CD14-positive monocyte (primary cell): Measurements from ENCODE around the gene TMSB15A. TPM values are rescaled to one million over a fixed set of nuclear protein-coding genes. Genes with fewer than 3 reads are reported as not detected.
"Not testable (repeated sequence)": the region's sequence is repeated elsewhere in the genome, so short reads cannot be mapped to it uniquely, and the experiment has no call there.

Source experiments
- DNase-seq, 3 donors: peaks; one replicate each; pipeline ENCODE4 v3.0.0-alpha.2; 2011 to 2022
- H2AFZ ChIP-seq: 2 replicates; pipeline ENCODE4 v1.6.0; 2012; ENCODE audit warnings: mild to moderate bottlenecking, low read depth, low read length, inconsistent platforms; ENCODE audit not compliant: insufficient read depth, poor library complexity, severe bottlenecking
- H3K27ac ChIP-seq, 2 donors: 1 replicate in 1 of 2; 2 replicates in 1 of 2; pipeline ENCODE4 v1.5.1; 2012 to 2013; ENCODE audit warnings: low read length in 2 of 2, control low read depth in 1 of 2, inconsistent platforms in 1 of 2, low read depth in 1 of 2, mild to moderate bottlenecking in 1 of 2
- H3K27me3 ChIP-seq, 2 donors: one replicate each; pipeline versions ENCODE4 v1.6.0 to v1.6.1; 2011 to 2013; ENCODE audit warnings: low read length in 2 of 2; ENCODE audit not compliant: control insufficient read depth in 2 of 2, insufficient read depth in 2 of 2
- H3K36me3 ChIP-seq, 2 donors: replicated peaks in 1 of 2; 1 replicate in 1 of 2; 2 replicates in 1 of 2; pipeline versions ENCODE4 v1.5.1 to v1.6.1; 2012 to 2013; ENCODE audit warnings: low read length in 2 of 2, control low read depth in 1 of 2, inconsistent platforms in 1 of 2, mild to moderate bottlenecking in 1 of 2; ENCODE audit not compliant: insufficient read depth in 2 of 2, control insufficient read depth in 1 of 2
- H3K4me1 ChIP-seq, 2 donors: 1 replicate in 1 of 2; 2 replicates in 1 of 2; pipeline versions ENCODE4 v1.5.1 to v1.6.1; 2012 to 2013; ENCODE audit warnings: low read length in 2 of 2, control low read depth in 1 of 2, inconsistent platforms in 1 of 2, mild to moderate bottlenecking in 1 of 2, moderate library complexity in 1 of 2; ENCODE audit not compliant: insufficient read depth in 2 of 2, control insufficient read depth in 1 of 2
- H3K4me2 ChIP-seq: replicated peaks from 2 replicates; pipeline ENCODE3; 2012; ENCODE audit warnings: low read length, moderate library complexity, mild to moderate bottlenecking; ENCODE audit not compliant: poor library complexity, severe bottlenecking; ENCODE audit errors: extremely low read depth
- H3K4me3 ChIP-seq, 3 experiments: fragments of 200-600 bp in 1 of 3; sonication (generic) in 1 of 3; replicated peaks in 1 of 3; 1 replicate in 2 of 3; 2 replicates in 1 of 3; pipeline ENCODE4 v1.5.1; 2011 to 2013; ENCODE audit warnings: low read length in 3 of 3, mild to moderate bottlenecking in 3 of 3, control low read depth in 2 of 3, low read depth in 2 of 3, inconsistent platforms in 1 of 3, moderate library complexity in 1 of 3
- H3K79me2 ChIP-seq: 2 replicates; pipeline ENCODE4 v1.6.0; 2012; ENCODE audit warnings: mild to moderate bottlenecking, control low read depth, inconsistent platforms, low read length, moderate library complexity; ENCODE audit not compliant: insufficient read depth
- H3K9ac ChIP-seq: 2 replicates; pipeline ENCODE4 v1.6.0; 2017; ENCODE audit warnings: low read length, mild to moderate bottlenecking; ENCODE audit not compliant: insufficient read depth, poor library complexity, severe bottlenecking
- H3K9me3 ChIP-seq, 2 donors: replicated peaks in 1 of 2; 1 replicate in 1 of 2; 2 replicates in 1 of 2; pipeline versions ENCODE4 v1.5.1 to v1.6.1; 2012 to 2013; ENCODE audit warnings: low read length in 2 of 2, control low read depth in 1 of 2; ENCODE audit not compliant: control insufficient read depth in 1 of 2, insufficient read depth in 1 of 2
- H4K20me1 ChIP-seq: 2 replicates; pipeline ENCODE4 v1.6.0; 2012; ENCODE audit warnings: mild to moderate bottlenecking, low read length, control low read depth, moderate library complexity; ENCODE audit not compliant: insufficient read depth
- H3K27ac Mint-ChIP-seq, 7 donors: one replicate each; pipeline ENCODE4 v1.8.0; 2020; ENCODE audit warnings: mild to moderate bottlenecking in 7 of 7, mixed read lengths in 7 of 7, moderate library complexity in 6 of 7, inconsistent platforms in 2 of 7
- H3K27me3 Mint-ChIP-seq, 3 donors: one replicate each; pipeline ENCODE4 v1.8.0; 2021 to 2022; ENCODE audit warnings: low read depth in 3 of 3, mild to moderate bottlenecking in 3 of 3, mixed read lengths in 3 of 3, moderate library complexity in 3 of 3, inconsistent platforms in 1 of 3
- H3K36me3 Mint-ChIP-seq, 2 donors: one replicate each; pipeline ENCODE4 v1.8.0; 2020; ENCODE audit warnings: mixed read lengths in 2 of 2, inconsistent platforms in 1 of 2, mild to moderate bottlenecking in 1 of 2
- H3K4me1 Mint-ChIP-seq: one replicate; pipeline ENCODE4 v1.8.0; 2020; ENCODE audit warnings: mild to moderate bottlenecking, mixed read lengths
- H3K4me3 Mint-ChIP-seq, 2 donors: one replicate each; pipeline ENCODE4 v1.8.0; 2020; ENCODE audit warnings: mild to moderate bottlenecking in 2 of 2, mixed read lengths in 2 of 2, moderate library complexity in 1 of 2
- H3K9me3 Mint-ChIP-seq, 7 donors: one replicate each; pipeline ENCODE4 v1.8.0; 2020 to 2022; ENCODE audit warnings: mixed read lengths in 7 of 7, mild to moderate bottlenecking in 6 of 7, moderate library complexity in 6 of 7, inconsistent platforms in 2 of 7
- CTCF ChIP-seq: fragments of 200-600 bp; IDR thresholded peaks from one replicate; pipeline ENCODE4 v1.8.0; 2022; ENCODE audit warnings: antibody characterized with exemption, mild to moderate bottlenecking
- WGBS: methylation state at CpG from one replicate; pipeline ENCODE4 v1.1.5; 2013; ENCODE audit warnings: missing lambda C conversion rate; ENCODE audit not compliant: insufficient coverage; 5-methylcytosine and 5-hydroxymethylcytosine counted together
- intact Hi-C, 2 donors: fragments of 100-400 bp; cut with micrococcal nuclease; formaldehyde crosslinking; loops; one replicate each; pipeline versions ENCODE4 v1.15.0 to v1.15.1; 2023
- polyA plus RNA-seq, 3 donors: library from polyadenylated mRNA; depleted of rRNA in 1 of 3; unstranded in 2 of 3; stranded (reverse) in 1 of 3; fragments of 300-500 nt in 2 of 3; fragments of >200 nt in 1 of 3; fragmentation: Illumina TruSeq in 2 of 3; gene quantifications; 1 replicate in 2 of 3; 2 replicates in 1 of 3; pipeline ENCODE4 v1.2.3, GENCODE V29; 2012 to 2021

The TMSB15A gene
- polyA plus RNA-seq, 3 donors, result not detected

GRCh38 chrX:102491766-102492165 lies 24.8 kb downstream of the TMSB15A start:
- no peak overlapping the region for H3K27ac Mint-ChIP-seq
- H3K79me2 ChIP-seq, result no peaks in the 10 kb centered on the region
- no peak overlapping the region for H3K4me3 Mint-ChIP-seq
- no peak for TF ChIP-seq CTCF
- no peak overlapping the region for H3K9ac ChIP-seq
- H2AFZ ChIP-seq, result no peak overlapping the region
- no peaks in the 10 kb centered on the region for H3K4me1 Mint-ChIP-seq
- H3K36me3 ChIP-seq, result no peaks in the 10 kb centered on the region
- peaks cover 0 to 3% (median 0%) of the 10 kb centered on the region in 7 donors for H3K9me3 Mint-ChIP-seq
- no peak overlapping the region for H3K27ac ChIP-seq
- H3K4me3 ChIP-seq, result no peak overlapping the region
- DNase-seq, result no peak
- no peaks in the 10 kb centered on the region for H4K20me1 ChIP-seq
- no peaks in the 10 kb centered on the region for H3K4me1 ChIP-seq
- no peaks in the 10 kb centered on the region for H3K36me3 Mint-ChIP-seq
- no peaks in the 10 kb centered on the region for H3K27me3 ChIP-seq
- no peaks in the 10 kb centered on the region for H3K9me3 ChIP-seq
- H3K4me2 ChIP-seq, result no peak overlapping the region
- H3K27me3 Mint-ChIP-seq, result peaks cover 0 to 1% (median 1%) of the 10 kb centered on the region in 3 donors
- intact Hi-C loops, result no loop called here

GRCh38 chrX:102478765-102479164 lies 37.8 kb downstream of the TMSB15A start:
- H3K9me3 ChIP-seq, H3K27ac ChIP-seq, H2AFZ ChIP-seq, H3K4me1 ChIP-seq, H3K9ac ChIP-seq, H3K27me3 ChIP-seq, DNase-seq, H3K4me3 ChIP-seq, H4K20me1 ChIP-seq, H3K4me1 Mint-ChIP-seq, intact Hi-C loops, H3K9me3 Mint-ChIP-seq, H3K36me3 Mint-ChIP-seq, H3K79me2 ChIP-seq, H3K4me3 Mint-ChIP-seq, H3K36me3 ChIP-seq, H3K27ac Mint-ChIP-seq, H3K4me2 ChIP-seq, H3K27me3 Mint-ChIP-seq: not testable (repeated sequence)
- WGBS, result no CpG with 5 or more reads among the region's 5 CpGs

- H3K27ac Mint-ChIP-seq, H3K27me3 ChIP-seq, H3K4me2 ChIP-seq, H3K9me3 ChIP-seq, H3K27me3 Mint-ChIP-seq, H3K9me3 Mint-ChIP-seq, intact Hi-C loops, H3K79me2 ChIP-seq, H4K20me1 ChIP-seq, H3K4me3 Mint-ChIP-seq, H2AFZ ChIP-seq, H3K4me3 ChIP-seq, H3K4me1 ChIP-seq, H3K36me3 ChIP-seq, H3K9ac ChIP-seq, DNase-seq, H3K4me1 Mint-ChIP-seq, H3K36me3 Mint-ChIP-seq, H3K27ac ChIP-seq: not testable (repeated sequence)
- WGBS, result no CpG with 5 or more reads among the region's 17 CpGs
Observed at GRCh38 chrX:102471762-102472220, 44.7 kb downstream of the TMSB15A start, which contains the start of gene TCP11X2. Gene TCP11X2 (minus strand): TSS chrX:102471812.

- no CpG with 5 or more reads among the region's 3 CpGs for WGBS
- H3K36me3 Mint-ChIP-seq, H3K27me3 ChIP-seq, H3K9me3 Mint-ChIP-seq, H3K4me2 ChIP-seq, intact Hi-C loops, H3K79me2 ChIP-seq, H3K9me3 ChIP-seq, H3K4me1 ChIP-seq, H3K4me1 Mint-ChIP-seq, H3K4me3 ChIP-seq, H3K27me3 Mint-ChIP-seq, H3K36me3 ChIP-seq, H2AFZ ChIP-seq, H4K20me1 ChIP-seq, H3K27ac Mint-ChIP-seq, H3K4me3 Mint-ChIP-seq, DNase-seq, H3K27ac ChIP-seq, H3K9ac ChIP-seq: not testable (repeated sequence)
Observed at GRCh38 chrX:102470215-102470614, 46.3 kb downstream of the TMSB15A start.
